Astrocyte (in vitro differentiated cells and primary cell): Measurements from ENCODE around the gene CFAP91. TPM values are rescaled to one million over a fixed set of nuclear protein-coding genes. Genes with fewer than 3 reads are reported as not detected.
A peak's percentile ranks its signal among the peaks of the same experiment; 100 is the strongest.

Source experiments
- DNase-seq: peaks from one replicate; pipeline ENCODE4 v3.0.0-alpha.2; 2010; ENCODE audit warnings: low read depth
- FAIRE-seq: peaks from 2 replicates; lab custom pipeline; 2011; peaks lifted over from hg19 to GRCh38; lab: Jason Lieb, UNC
- H2AFZ ChIP-seq: 2 replicates; pipeline ENCODE4 v1.6.0; 2012; ENCODE audit warnings: low read depth, low read length, inconsistent platforms
- H3K27ac ChIP-seq: 2 replicates; pipeline ENCODE4 v1.5.1; 2011; ENCODE audit warnings: low read depth, low read length, inconsistent platforms
- H3K27me3 ChIP-seq: 2 replicates; pipeline ENCODE4 v1.6.0; 2011; ENCODE audit warnings: low read length, inconsistent platforms; ENCODE audit not compliant: insufficient read depth
- H3K36me3 ChIP-seq: 2 replicates; pipeline ENCODE4 v1.5.1; 2011; ENCODE audit warnings: low read length, inconsistent platforms; ENCODE audit not compliant: insufficient read depth
- H3K4me1 ChIP-seq: 2 replicates; pipeline ENCODE4 v1.5.1; 2011; ENCODE audit warnings: low read length, inconsistent platforms; ENCODE audit not compliant: insufficient read depth
- H3K4me2 ChIP-seq: 2 replicates; pipeline ENCODE4 v1.6.0; 2012; ENCODE audit warnings: low read length, inconsistent platforms
- H3K4me3 ChIP-seq: 2 replicates; pipeline ENCODE4 v1.5.1; 2011; ENCODE audit warnings: low read depth, mild to moderate bottlenecking, low read length, inconsistent platforms; ENCODE audit not compliant: insufficient read depth
- H3K79me2 ChIP-seq: 2 replicates; pipeline ENCODE4 v1.6.0; 2012; ENCODE audit warnings: mild to moderate bottlenecking, low read length, inconsistent platforms; ENCODE audit not compliant: insufficient read depth
- H3K9ac ChIP-seq: 2 replicates; pipeline ENCODE4 v1.6.0; 2012; ENCODE audit warnings: mild to moderate bottlenecking, low read length, inconsistent platforms
- H3K9me3 ChIP-seq: 2 replicates; pipeline ENCODE4 v1.5.1; 2012; ENCODE audit warnings: low read depth, mild to moderate bottlenecking, low read length, inconsistent platforms; ENCODE audit not compliant: insufficient read depth
- H4K20me1 ChIP-seq: 2 replicates; pipeline ENCODE4 v1.6.0; 2012; ENCODE audit warnings: low read length, inconsistent platforms; ENCODE audit not compliant: insufficient read depth
- H3K27ac Mint-ChIP-seq: one replicate; pipeline ENCODE4 v1.8.0; 2021; ENCODE audit warnings: mild to moderate bottlenecking, mixed read lengths; ENCODE audit not compliant: unreplicated experiment
- H3K27me3 Mint-ChIP-seq: one replicate; pipeline ENCODE4 v1.8.0; 2021; ENCODE audit warnings: low read depth, mixed read lengths; ENCODE audit not compliant: unreplicated experiment
- H3K36me3 Mint-ChIP-seq: one replicate; pipeline ENCODE4 v1.8.0; 2021; ENCODE audit warnings: low read depth, mixed read lengths; ENCODE audit not compliant: unreplicated experiment
- H3K4me1 Mint-ChIP-seq: one replicate; pipeline ENCODE4 v1.8.0; 2021; ENCODE audit warnings: low read depth, mixed read lengths; ENCODE audit not compliant: unreplicated experiment
- H3K4me3 Mint-ChIP-seq: one replicate; pipeline ENCODE4 v1.8.0; 2021; ENCODE audit warnings: mild to moderate bottlenecking, moderate library complexity, mixed read lengths; ENCODE audit not compliant: unreplicated experiment
- H3K9me3 Mint-ChIP-seq: one replicate; pipeline ENCODE4 v1.8.0; 2021; ENCODE audit warnings: mild to moderate bottlenecking, mixed read lengths; ENCODE audit not compliant: unreplicated experiment
- EZH2 ChIP-seq: IDR thresholded peaks from 2 replicates; pipeline ENCODE4 v1.6.1; 2012; ENCODE audit warnings: mild to moderate bottlenecking, low read length, inconsistent platforms; ENCODE audit not compliant: insufficient read depth
- total RNA-seq: library from RNA; stranded (reverse); gene quantifications from 2 replicates; pipeline ENCODE4 v1.2.1, GENCODE V29; 2021
- TF ChIP-seq, protein P1 (sequence below): IDR thresholded peaks from 2 replicates; pipeline ENCODE4 v1.5.1; 2011; ENCODE audit warnings: low read depth, mild to moderate bottlenecking, inconsistent platforms, low read length, moderate library complexity; ENCODE audit not compliant: insufficient read depth

Gene CFAP91
- total RNA-seq, 1 donor from 2014 or later, result 0.16 TPM

DNA sequence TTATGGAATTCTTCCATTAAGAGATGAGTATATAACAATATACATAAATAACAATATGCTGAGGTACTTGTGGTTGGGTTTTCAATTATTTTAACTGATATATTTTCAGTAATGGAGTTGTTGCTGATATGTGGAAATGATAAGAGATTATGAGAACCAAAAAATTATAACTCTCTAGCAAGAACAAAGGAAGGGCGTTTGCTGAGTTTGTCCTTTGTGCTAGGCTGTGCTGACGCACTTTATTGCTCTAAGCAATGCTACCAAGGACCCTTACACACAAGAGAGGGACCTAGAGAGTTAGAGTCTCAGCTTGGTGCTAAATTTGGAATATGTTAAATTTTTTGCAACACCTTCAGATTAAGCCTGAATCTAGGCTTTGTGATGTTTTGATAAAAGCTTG lies 24.1 kb downstream of the CFAP91 start:
- TF ChIP-seq EZH2, result no peak
- TF ChIP-seq, protein P1, sequence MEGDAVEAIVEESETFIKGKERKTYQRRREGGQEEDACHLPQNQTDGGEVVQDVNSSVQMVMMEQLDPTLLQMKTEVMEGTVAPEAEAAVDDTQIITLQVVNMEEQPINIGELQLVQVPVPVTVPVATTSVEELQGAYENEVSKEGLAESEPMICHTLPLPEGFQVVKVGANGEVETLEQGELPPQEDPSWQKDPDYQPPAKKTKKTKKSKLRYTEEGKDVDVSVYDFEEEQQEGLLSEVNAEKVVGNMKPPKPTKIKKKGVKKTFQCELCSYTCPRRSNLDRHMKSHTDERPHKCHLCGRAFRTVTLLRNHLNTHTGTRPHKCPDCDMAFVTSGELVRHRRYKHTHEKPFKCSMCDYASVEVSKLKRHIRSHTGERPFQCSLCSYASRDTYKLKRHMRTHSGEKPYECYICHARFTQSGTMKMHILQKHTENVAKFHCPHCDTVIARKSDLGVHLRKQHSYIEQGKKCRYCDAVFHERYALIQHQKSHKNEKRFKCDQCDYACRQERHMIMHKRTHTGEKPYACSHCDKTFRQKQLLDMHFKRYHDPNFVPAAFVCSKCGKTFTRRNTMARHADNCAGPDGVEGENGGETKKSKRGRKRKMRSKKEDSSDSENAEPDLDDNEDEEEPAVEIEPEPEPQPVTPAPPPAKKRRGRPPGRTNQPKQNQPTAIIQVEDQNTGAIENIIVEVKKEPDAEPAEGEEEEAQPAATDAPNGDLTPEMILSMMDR, result no peak
- no peak overlapping the region for H3K4me3 Mint-ChIP-seq
- no peak overlapping the region for H3K27ac Mint-ChIP-seq
- no peaks in the 10 kb centered on the region for H3K36me3 Mint-ChIP-seq
- H3K4me1 ChIP-seq, result peaks cover 4% of the 10 kb centered on the region
- H3K4me2 ChIP-seq, result no peak overlapping the region
- no peak overlapping the region for H3K4me3 ChIP-seq
- H3K9me3 ChIP-seq, result no peaks in the 10 kb centered on the region
- no peaks in the 10 kb centered on the region for H4K20me1 ChIP-seq
- no peaks in the 10 kb centered on the region for H3K36me3 ChIP-seq
- H3K27me3 Mint-ChIP-seq, result no peaks in the 10 kb centered on the region
- H3K27ac ChIP-seq, result no peak overlapping the region
- H3K79me2 ChIP-seq, result no peaks in the 10 kb centered on the region
- FAIRE-seq (no peak), DNase-seq (no peak)
- no peak overlapping the region for H2AFZ ChIP-seq
- peaks cover 2% of the 10 kb centered on the region for H3K4me1 Mint-ChIP-seq
- no peak overlapping the region for H3K9ac ChIP-seq
- no peaks in the 10 kb centered on the region for H3K27me3 ChIP-seq
- H3K9me3 Mint-ChIP-seq, result no peaks in the 10 kb centered on the region

DNA sequence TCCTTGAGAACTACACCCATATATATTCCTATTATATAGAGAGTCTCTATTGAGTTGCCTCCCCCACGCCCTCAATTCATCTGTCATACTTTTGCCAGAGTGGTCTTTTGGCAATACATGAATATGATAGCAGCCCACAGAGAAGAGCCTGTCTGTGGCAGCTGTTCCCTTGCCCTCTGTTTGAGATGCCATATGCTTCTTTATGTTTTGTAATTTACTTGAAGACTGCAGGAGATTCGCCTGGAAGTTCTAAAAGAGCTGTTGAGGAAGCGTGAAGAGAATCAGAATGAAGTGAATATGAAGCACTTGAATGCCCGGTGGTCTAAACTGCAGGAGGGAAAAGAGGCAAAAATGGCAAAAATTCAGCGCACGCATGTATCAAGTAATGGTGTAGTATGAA lies 27.2 kb downstream of the CFAP91 start:
- no peaks in the 10 kb centered on the region for H3K36me3 Mint-ChIP-seq
- FAIRE-seq, result no peak
- Histone ChIP-seq H2AFZ (no peak overlapping the region), H3K36me3 (no peaks in the 10 kb centered on the region), H3K27ac (no peak overlapping the region), H3K9me3 (no peaks in the 10 kb centered on the region), H4K20me1 (no peaks in the 10 kb centered on the region), H3K9ac (no peak overlapping the region), H3K79me2 (no peaks in the 10 kb centered on the region), H3K4me1 (peaks cover 4% of the 10 kb centered on the region), H3K4me2 (no peak overlapping the region), H3K4me3 (no peak overlapping the region), H3K27me3 (no peaks in the 10 kb centered on the region)
- H3K27ac Mint-ChIP-seq, result no peak overlapping the region
- H3K4me3 Mint-ChIP-seq, result no peak overlapping the region
- no peak for DNase-seq
- TF ChIP-seq, protein P1, result no peak
- no peak for TF ChIP-seq EZH2
- H3K4me1 Mint-ChIP-seq, result peaks cover 5% of the 10 kb centered on the region
- H3K9me3 Mint-ChIP-seq, result no peaks in the 10 kb centered on the region
- H3K27me3 Mint-ChIP-seq, result no peaks in the 10 kb centered on the region

- Histone ChIP-seq H3K9me3 (no peaks in the 10 kb centered on the region), H4K20me1 (no peaks in the 10 kb centered on the region), H3K27ac (no peak overlapping the region), H3K27me3 (no peaks in the 10 kb centered on the region), H3K4me1 (peaks cover 4% of the 10 kb centered on the region), H3K4me2 (peak overlapping the region; percentile 30), H2AFZ (peak overlapping the region; percentile 21), H3K36me3 (no peaks in the 10 kb centered on the region), H3K4me3 (no peak overlapping the region), H3K79me2 (no peaks in the 10 kb centered on the region), H3K9ac (no peak overlapping the region)
- no peaks in the 10 kb centered on the region for H3K36me3 Mint-ChIP-seq
- peak; percentile 41 for FAIRE-seq
- DNase-seq, result peak; percentile 38
- no peaks in the 10 kb centered on the region for H3K9me3 Mint-ChIP-seq
- TF ChIP-seq EZH2, result no peak
- TF ChIP-seq, protein P1, result no peak
- H3K4me1 Mint-ChIP-seq, result peaks cover 5% of the 10 kb centered on the region
- no peak overlapping the region for H3K4me3 Mint-ChIP-seq
- no peaks in the 10 kb centered on the region for H3K27me3 Mint-ChIP-seq
- H3K27ac Mint-ChIP-seq, result no peak overlapping the region
Observed at GRCh38 chr3:119731560-119732343, 28.9 kb downstream of the CFAP91 start.
